D721Med (cell line): ENCODE measurements around the gene CHD3.

Experiments
- DNase-seq: peaks from one replicate; pipeline ENCODE4 v3.0.0; 2011; ENCODE audit warnings: low spot score; ENCODE audit not compliant: insufficient read length
- FAIRE-seq: peaks from 2 replicates; lab custom pipeline; 2011; peaks lifted over from hg19 to GRCh38; lab: Jason Lieb, UNC
- TF ChIP-seq, protein P1 (sequence below): IDR thresholded peaks from 2 replicates; pipeline ENCODE4 v1.5.1; 2012; ENCODE audit warnings: mild to moderate bottlenecking, control low read depth; ENCODE audit not compliant: insufficient read depth; ENCODE audit errors: missing control alignments

CHD3 gene

DNA sequence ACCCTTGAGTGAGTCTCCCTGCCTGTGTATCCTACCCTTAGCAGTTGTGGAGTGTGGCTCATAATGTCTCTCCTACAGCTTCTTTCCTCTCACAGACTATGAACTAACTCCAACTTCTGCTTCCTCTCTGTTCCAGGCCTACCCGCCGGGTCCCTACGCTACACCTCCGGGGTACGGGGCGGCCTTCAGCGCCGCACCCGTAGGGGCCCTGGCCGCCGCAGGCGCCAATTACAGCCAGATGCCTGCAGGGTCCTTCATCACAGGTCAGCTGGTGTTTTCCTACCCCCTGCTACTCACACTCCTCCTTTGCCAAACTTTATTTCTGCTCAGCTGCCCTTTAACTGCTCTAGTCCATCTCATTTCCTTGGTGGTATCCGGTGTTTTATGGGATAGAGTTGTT, 22.1 kb downstream of the CHD3 start:
- no peak for DNase-seq
- no peak for FAIRE-seq
- TF ChIP-seq, protein P1, sequence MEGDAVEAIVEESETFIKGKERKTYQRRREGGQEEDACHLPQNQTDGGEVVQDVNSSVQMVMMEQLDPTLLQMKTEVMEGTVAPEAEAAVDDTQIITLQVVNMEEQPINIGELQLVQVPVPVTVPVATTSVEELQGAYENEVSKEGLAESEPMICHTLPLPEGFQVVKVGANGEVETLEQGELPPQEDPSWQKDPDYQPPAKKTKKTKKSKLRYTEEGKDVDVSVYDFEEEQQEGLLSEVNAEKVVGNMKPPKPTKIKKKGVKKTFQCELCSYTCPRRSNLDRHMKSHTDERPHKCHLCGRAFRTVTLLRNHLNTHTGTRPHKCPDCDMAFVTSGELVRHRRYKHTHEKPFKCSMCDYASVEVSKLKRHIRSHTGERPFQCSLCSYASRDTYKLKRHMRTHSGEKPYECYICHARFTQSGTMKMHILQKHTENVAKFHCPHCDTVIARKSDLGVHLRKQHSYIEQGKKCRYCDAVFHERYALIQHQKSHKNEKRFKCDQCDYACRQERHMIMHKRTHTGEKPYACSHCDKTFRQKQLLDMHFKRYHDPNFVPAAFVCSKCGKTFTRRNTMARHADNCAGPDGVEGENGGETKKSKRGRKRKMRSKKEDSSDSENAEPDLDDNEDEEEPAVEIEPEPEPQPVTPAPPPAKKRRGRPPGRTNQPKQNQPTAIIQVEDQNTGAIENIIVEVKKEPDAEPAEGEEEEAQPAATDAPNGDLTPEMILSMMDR = no peak

DNA sequence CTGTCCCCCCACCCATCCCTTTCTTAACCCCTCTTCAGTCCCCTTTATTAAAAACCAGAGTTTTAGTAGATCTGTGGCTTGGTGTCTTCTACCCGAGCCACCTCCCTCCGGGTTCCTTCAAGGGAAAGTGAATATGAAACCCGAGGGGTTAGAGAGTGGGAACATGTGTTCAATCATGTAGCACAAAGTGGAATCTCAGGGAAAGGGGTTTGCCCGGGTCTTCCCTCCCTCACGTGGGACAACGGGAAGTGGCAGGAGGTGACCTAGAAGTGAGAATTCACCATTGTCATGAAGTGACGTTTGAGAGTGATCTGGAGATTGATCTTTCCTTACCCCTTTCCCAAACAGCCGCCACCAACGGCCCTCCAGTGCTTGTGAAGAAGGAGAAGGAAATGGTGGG, 22.5 kb downstream of the CHD3 start:
- TF ChIP-seq, protein P1 = no peak
- DNase-seq (no peak), FAIRE-seq (no peak)

DNA sequence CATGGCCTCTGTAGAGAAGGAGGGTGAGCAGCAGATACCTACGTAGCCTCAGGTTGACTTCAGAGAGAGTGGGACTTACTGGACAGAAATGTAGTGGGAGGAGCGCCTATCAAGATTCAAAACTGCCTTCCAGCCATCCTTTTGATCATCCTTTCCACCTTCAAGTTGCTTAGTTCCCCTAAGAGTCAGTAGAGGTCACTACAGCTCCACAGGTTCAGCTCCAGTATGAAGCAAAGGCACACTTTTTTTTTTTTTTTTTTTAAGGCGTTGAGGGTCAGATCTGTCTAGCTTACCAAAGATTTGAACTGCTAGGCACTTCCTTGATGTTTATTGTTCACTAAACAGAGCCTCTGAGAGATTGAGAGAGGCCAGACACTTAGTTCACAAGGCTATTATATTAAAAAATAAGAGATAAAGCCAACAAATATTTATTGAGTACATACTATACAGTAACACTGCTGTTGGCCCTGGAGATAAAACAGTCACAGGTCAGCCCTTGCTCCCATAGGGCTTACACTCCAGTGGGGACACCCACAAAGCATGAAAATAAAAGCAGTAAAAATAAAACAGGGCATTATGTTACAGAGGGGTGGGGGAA, 24.4 kb downstream of the CHD3 start:
- no peak for FAIRE-seq
- no peak for DNase-seq
- TF ChIP-seq, protein P1 = peak; percentile 47

DNA sequence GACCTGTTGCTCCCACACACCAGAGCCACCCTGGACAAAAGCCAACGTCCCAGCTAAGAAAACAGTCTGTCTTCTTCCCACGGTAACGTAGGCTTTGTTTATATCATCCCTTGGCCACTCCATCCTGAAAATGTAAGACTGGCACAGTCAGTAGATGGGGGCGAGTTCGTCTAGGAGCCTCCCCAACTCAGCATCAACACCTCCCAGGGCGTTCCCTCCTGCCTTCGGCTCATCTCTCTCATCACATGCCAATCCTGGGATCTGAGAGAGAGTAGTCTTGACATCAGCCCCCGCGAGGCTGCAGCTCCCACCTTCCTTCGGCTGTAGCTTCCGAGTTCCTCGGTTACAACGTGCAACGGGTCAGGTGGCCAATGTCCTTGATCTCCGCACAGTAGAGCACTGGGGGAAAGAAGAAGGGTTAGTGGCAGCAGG, 26.6 kb downstream of the CHD3 start:
- no peak for DNase-seq
- no peak for FAIRE-seq
- TF ChIP-seq, protein P1 = no peak

DNA sequence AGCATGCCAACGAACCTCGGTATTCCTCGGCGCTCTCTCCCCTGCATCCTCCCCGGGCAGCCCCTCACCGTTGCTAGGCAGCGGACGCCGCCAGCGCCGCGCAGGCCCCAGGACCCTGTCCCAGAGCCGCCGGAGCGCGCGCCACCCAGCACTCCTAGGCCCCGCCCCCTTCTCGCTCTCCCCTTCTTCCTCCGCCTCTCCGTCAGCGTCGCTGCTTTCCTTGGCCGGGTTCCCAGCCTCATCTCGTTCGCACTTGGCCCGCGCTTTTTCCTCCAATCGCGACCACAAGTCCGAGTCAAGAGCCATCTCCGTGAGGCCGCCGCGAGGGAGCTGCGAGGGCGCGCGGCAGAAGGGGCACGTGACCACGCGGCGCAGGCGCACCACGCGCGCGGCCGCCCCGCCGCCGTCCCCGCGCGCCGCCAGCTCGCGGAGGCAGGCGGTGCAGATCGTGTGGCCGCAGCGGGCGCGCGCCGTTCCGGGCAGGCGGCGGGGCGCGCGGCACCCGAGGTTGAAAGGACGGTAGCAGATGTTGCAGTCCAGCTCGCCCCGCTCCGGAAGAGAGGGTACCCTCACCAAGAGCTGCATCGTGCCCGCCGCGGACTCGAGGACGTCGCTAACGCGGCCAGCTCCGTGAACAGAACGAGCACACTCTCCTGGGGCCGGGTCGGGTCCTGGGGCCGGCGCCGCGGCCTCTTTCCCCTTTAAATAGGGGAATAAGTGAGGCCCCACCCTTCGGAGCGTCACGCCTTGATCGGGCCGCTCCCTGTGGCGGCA, 27.2 kb downstream of the CHD3 start, which contains the start of gene RNF227:
RNF227 (minus strand) TSS at position 679 of the 774 bp plus-strand sequence; CDS start at position 585, 94 bp downstream.
- TF ChIP-seq, protein P1 = no peak
- DNase-seq = no peak
- no peak for FAIRE-seq

DNA sequence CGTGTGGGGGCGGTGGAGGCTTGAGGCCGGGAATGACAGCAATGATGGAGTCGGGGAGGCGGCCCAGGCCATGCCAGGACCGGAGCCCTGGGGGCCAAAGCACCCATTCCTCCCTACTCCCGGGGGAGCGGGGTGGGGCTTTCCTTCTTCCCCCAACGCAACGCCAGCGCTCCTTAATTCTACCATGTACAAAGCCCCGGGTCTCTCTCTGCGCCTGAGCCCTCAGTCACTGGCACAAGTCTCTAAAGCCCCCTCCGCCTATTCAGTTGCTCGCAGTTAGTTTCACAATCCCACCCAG, 27.7 kb downstream of the CHD3 start:
- TF ChIP-seq, protein P1 = no peak
- FAIRE-seq (no peak), DNase-seq (no peak)

DNA sequence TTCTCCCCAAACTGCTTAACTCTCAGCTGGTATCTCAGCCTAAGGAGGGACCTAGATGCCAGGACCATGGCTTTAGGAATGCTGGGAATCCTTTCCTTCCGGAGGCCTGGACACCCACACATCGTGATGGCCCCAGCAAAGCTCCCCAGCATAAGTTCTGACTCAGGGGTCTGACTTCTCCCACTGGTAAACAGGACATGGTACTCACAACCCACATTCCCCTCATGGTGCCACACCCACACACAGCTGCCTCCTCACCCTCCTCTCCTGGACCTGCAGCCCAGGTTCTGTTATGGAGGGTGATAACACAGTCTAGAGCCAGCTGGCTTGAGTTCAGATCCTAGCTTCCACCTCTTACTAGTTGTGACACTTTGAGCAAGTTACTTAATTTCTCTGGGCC, 28.2 kb downstream of the CHD3 start:
- TF ChIP-seq, protein P1 = no peak
- DNase-seq (no peak), FAIRE-seq (no peak)
